SU-DHL-6 (cell line): Measurements from ENCODE around the gene TRPM3.

Experiments used
- H2AFZ ChIP-seq: fragments of 200-600 bp; sonication (generic); 2 replicates; pipeline ENCODE4 v1.6.1; 2014; ENCODE audit warnings: low read depth, mild to moderate bottlenecking, moderate library complexity, mixed read lengths, antibody characterized with exemption, low read length; ENCODE audit not compliant: severe bottlenecking
- H3F3A ChIP-seq: fragments of 200-600 bp; shearing (Covaris generic); 2 replicates; pipeline ENCODE4 v1.6.0; 2016; ENCODE audit warnings: antibody characterized with exemption, mild to moderate bottlenecking; ENCODE audit not compliant: insufficient read depth
- H3K27ac ChIP-seq: fragments of 200-600 bp; sonication (generic); 2 replicates; pipeline ENCODE4 v1.5.1; 2016; ENCODE audit warnings: low read depth, mild to moderate bottlenecking, low read length, moderate library complexity, mixed read lengths
- H3K27me3 ChIP-seq: fragments of 200-600 bp; sonication (generic), shearing (Covaris generic); 2 replicates; pipeline ENCODE4 v1.6.0; 2014; ENCODE audit warnings: mild to moderate bottlenecking, low read length
- H3K36me3 ChIP-seq: fragments of 200-600 bp; sonication (generic); 2 replicates; pipeline ENCODE4 v1.6.1; 2014; ENCODE audit warnings: mild to moderate bottlenecking, low read length, mixed read lengths
- H3K4me2 ChIP-seq: fragments of 300-600, 200-600 bp; shearing (Covaris generic), sonication (generic); 2 replicates; pipeline ENCODE4 v1.6.0; 2014; ENCODE audit warnings: low read length, low read depth, mild to moderate bottlenecking; ENCODE audit not compliant: poor library complexity, severe bottlenecking
- H3K4me3 ChIP-seq: fragments of 200-600 bp; sonication (generic); 2 replicates; pipeline ENCODE4 v1.5.1; 2014; ENCODE audit warnings: antibody characterized with exemption, low read length, mild to moderate bottlenecking, mixed read lengths; ENCODE audit not compliant: insufficient read depth, poor library complexity, severe bottlenecking
- H3K79me2 ChIP-seq: fragments of 200-600 bp; sonication (generic); 2 replicates; pipeline ENCODE4 v1.6.1; 2014; ENCODE audit warnings: mild to moderate bottlenecking, low read length, moderate library complexity; ENCODE audit not compliant: insufficient read depth
- H3K9ac ChIP-seq: fragments of 200-600 bp; sonication (generic); 2 replicates; pipeline ENCODE4 v1.7.0; 2014; ENCODE audit warnings: mild to moderate bottlenecking, low read length
- H3K9me2 ChIP-seq: fragments of 200-600 bp; sonication (generic); replicated peaks from 2 replicates; pipeline ENCODE4 v1.6.1; 2014; ENCODE audit warnings: low read length; ENCODE audit not compliant: insufficient read depth
- H3K9me3 ChIP-seq: fragments of 200-600 bp; sonication (generic); 2 replicates; pipeline ENCODE4 v1.6.1; 2014; ENCODE audit warnings: low read length, mixed read lengths; ENCODE audit not compliant: insufficient read depth
- H4K20me1 ChIP-seq: fragments of 200-600 bp; sonication (generic); 2 replicates; pipeline ENCODE4 v1.6.1; 2014; ENCODE audit warnings: low read depth, mild to moderate bottlenecking, antibody characterized with exemption, low read length, moderate library complexity, mixed read lengths
- CTCF ChIP-seq: fragments of 200-600 bp; sonication (generic); IDR thresholded peaks from one replicate; pipeline ENCODE4 v1.5.1; 2017; ENCODE audit warnings: antibody characterized with exemption, mild to moderate bottlenecking, low read length, moderate library complexity; ENCODE audit not compliant: insufficient read depth, poor library complexity, severe bottlenecking
- EZH2phosphoT487 ChIP-seq: fragments of 200-600 bp; sonication (generic), shearing (Covaris generic); conservative IDR thresholded peaks from 2 replicates; pipeline ENCODE4 v1.6.1; 2018; ENCODE audit warnings: mild to moderate bottlenecking, antibody characterized with exemption, low read length, moderate library complexity, mixed read lengths

TRPM3 gene

GRCh38 chr9:70566751-70567150 is 554.7 kb downstream of the TRPM3 start:
- Histone ChIP-seq H3K27ac (no peak overlapping the region), H3K79me2 (no peaks in the 10 kb centered on the region), H3K4me3 (no peak overlapping the region), H3K4me2 (no peak overlapping the region), H3K27me3 (no peaks in the 10 kb centered on the region), H4K20me1 (no peaks in the 10 kb centered on the region), H3K9me2 (no peaks in the 10 kb centered on the region), H3K9me3 (no peaks in the 10 kb centered on the region), H2AFZ (no peak overlapping the region), H3F3A (no peaks in the 10 kb centered on the region), H3K9ac (no peak overlapping the region), H3K36me3 (no peaks in the 10 kb centered on the region)
- TF ChIP-seq CTCF = no peak
- TF ChIP-seq EZH2phosphoT487 = no peak

GRCh38 chr9:70566066-70566465 is 555.4 kb downstream of the TRPM3 start:
- H3K4me2 ChIP-seq = no peak overlapping the region
- H4K20me1 ChIP-seq = no peaks in the 10 kb centered on the region
- no peak overlapping the region for H3K27ac ChIP-seq
- no peak overlapping the region for H3K9ac ChIP-seq
- H3K4me3 ChIP-seq = no peak overlapping the region
- no peaks in the 10 kb centered on the region for H3K27me3 ChIP-seq
- TF ChIP-seq EZH2phosphoT487 (no peak), CTCF (no peak)
- H3K9me2 ChIP-seq = no peaks in the 10 kb centered on the region
- no peaks in the 10 kb centered on the region for H3F3A ChIP-seq
- no peaks in the 10 kb centered on the region for H3K9me3 ChIP-seq
- no peaks in the 10 kb centered on the region for H3K36me3 ChIP-seq
- H3K79me2 ChIP-seq = no peaks in the 10 kb centered on the region
- H2AFZ ChIP-seq = no peak overlapping the region

GRCh38 chr9:70564468-70565335 is 556.7 kb downstream of the TRPM3 start:
- Histone ChIP-seq H3F3A (no peaks in the 10 kb centered on the region), H3K4me2 (no peak overlapping the region), H3K4me3 (no peak overlapping the region), H4K20me1 (no peaks in the 10 kb centered on the region), H2AFZ (no peak overlapping the region), H3K9me3 (no peaks in the 10 kb centered on the region), H3K27ac (no peak overlapping the region), H3K27me3 (no peaks in the 10 kb centered on the region), H3K9ac (no peak overlapping the region), H3K36me3 (no peaks in the 10 kb centered on the region), H3K9me2 (no peaks in the 10 kb centered on the region), H3K79me2 (no peaks in the 10 kb centered on the region)
- TF ChIP-seq EZH2phosphoT487 (no peak), CTCF (no peak)
